Measurements from ENCODE around the gene SPPL2B.
"Not testable (repeated sequence)": the region's sequence is repeated elsewhere in the genome, so short reads cannot be mapped to it uniquely, and the experiment has no call there.

The SPPL2B gene

GRCh38 chr19:2338751-2339643 is 10.5 kb downstream of the SPPL2B start:
- DNase-seq: no peak

GRCh38 chr19:2339644-2340310 is 11.3 kb downstream of the SPPL2B start:
- no peak for DNase-seq

- no peak for DNase-seq
Observed at GRCh38 chr19:2340496-2341243, 12.2 kb downstream of the SPPL2B start.

GRCh38 chr19:2341244-2341751 is 12.8 kb downstream of the SPPL2B start:
- DNase-seq: no peak

GRCh38 chr19:2341982-2342381 is 13.5 kb downstream of the SPPL2B start:
- no peak for DNase-seq

GRCh38 chr19:2342656-2343288 is 14.3 kb downstream of the SPPL2B start:
- DNase-seq: no peak

- DNase-seq: no peak
Observed at GRCh38 chr19:2343289-2343982, 15.0 kb downstream of the SPPL2B start.

- no peak for DNase-seq
Observed at GRCh38 chr19:2344381-2344870, 15.9 kb downstream of the SPPL2B start.

- DNase-seq: no peak
Observed at GRCh38 chr19:2345076-2345475, 16.6 kb downstream of the SPPL2B start.

GRCh38 chr19:2345794-2346663 is 17.5 kb downstream of the SPPL2B start:
- no peak for DNase-seq

- not testable (repeated sequence) for DNase-seq
Observed at GRCh38 chr19:2349818-2350217, 21.3 kb downstream of the SPPL2B start.

- DNase-seq: no peak
Observed at GRCh38 chr19:2350656-2351055, 22.2 kb downstream of the SPPL2B start.

GRCh38 chr19:2351591-2351990 is 23.1 kb downstream of the SPPL2B start:
- DNase-seq: no peak

- no peak for DNase-seq
Observed at GRCh38 chr19:2352121-2352520, 23.6 kb downstream of the SPPL2B start.

GRCh38 chr19:2353159-2353886 is 24.8 kb downstream of the SPPL2B start:
- no peak for DNase-seq

- DNase-seq: no peak
Observed at GRCh38 chr19:2353887-2354592, 25.6 kb downstream of the SPPL2B start.

- DNase-seq: no peak
Observed at GRCh38 chr19:2354670-2355069, 26.2 kb downstream of the SPPL2B start.

- no peak for DNase-seq
Observed at GRCh38 chr19:2355168-2356035, 26.9 kb downstream of the SPPL2B start.

Measured in SIG-M5 (cell line).